Stimulated activated CD8-positive, alpha-beta memory T cell treated with anti-CD3 and anti-CD28 coated beads, Interleukin-12 subunit alpha, Interleukin-12 subunit beta, amount 100 ng/mL, for 24 hours (primary cell): ENCODE data around the gene ZFAND3.

Experiments
- DNase-seq: peaks from one replicate; pipeline ENCODE4 v3.0.0-alpha.2; 2020; ENCODE audit errors: extremely low read depth

Gene ZFAND3

DNA sequence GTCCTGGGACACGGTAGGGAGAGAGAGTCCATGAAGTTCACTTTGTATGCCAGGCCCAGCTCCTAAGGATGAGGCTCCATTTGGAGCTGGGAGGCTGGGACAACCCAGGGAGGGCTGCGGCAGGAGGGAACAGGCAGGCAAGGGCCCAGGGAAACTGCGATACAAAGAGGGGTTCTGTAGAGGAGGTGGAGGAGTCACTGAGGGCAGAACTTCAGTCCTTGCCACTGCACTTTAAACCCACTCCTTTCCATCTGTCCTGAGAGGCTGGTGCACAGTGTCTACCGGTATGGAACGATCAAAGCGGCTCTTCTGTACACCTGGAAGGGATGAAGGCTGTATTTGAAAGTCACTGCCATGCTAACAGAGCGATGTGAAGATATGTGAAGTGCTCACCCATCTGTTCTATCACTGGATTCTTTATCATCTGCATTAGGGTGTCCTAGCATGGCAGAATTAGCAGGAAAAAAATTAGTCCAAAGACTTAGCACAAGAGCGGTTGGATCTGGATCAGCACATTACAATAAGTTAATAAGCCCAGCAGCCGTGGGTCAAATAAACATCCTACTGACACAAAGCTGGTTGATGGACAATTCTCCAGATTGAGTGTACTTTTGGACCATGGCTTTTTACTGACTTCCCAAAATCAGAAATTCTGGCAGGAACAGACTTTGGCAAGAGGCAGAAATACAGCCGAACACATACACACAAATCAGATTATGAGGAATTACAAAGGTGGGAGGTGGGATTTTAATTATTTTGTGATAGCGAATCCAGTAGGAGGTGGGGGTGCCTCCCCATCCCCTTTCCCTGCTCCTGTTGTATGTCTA lies 20.9 kb upstream of the ZFAND3 start:
- DNase-seq = no peak

DNA sequence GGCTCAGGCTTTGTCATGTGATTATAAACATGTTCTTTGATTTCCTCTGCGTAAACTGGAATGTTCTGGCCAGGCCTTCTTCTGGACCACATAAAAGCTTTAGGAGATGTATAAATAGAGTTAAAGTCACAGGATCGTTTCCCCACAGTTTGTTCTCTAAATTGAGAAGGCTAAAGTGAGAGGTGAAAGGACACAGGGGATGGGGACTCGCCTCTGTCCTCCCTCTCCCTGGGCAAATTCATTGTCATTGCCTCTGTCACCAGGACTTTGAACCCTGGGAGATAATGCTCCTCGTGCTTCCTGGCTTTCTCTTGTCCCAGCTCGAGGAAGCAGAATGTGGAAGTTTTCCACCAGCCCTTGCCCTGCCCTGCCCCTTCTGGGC lies 20.3 kb upstream of the ZFAND3 start:
- DNase-seq = no peak

DNA sequence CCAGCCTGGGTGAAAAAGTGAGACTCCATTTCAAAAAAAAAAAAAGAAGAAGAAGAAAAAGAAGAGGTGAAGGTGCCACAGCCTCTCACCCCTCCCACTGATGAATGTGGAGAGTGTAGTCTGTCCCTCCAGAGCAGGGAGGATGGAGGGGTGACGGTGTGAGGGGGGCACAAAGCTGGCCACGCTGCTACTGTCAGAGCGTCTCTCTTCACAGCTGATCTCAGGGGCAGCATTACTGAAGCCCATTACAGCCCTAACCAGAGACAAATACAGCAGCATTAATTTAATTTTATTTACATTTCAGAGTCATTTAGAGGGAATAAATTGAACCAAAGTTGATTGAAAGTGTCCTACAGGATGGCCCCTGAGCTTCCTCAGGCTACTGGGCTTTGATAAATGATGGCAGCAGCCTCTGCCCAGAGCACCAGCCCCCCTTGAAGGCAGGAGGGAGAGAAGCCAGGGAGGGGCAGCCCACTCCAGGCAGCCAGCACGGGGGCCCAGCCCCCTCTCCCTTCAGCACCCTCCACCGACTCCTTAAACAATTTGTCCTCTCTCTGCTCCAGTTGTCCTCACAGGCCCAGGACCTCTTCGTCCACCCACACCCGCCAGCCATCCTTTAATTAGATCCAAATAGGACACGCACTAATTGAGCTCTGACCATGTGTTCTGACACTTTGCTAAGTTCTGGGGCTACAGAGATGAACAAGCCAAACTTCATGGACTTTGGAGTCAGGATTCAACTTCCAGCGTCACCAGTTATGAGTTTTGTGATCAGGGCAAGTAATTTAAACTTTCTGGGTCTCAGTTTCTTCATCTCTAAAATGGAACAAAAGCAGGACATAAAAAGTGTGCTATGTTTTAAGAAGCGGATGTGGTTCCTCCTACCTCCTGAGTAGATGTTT lies 18.6 kb upstream of the ZFAND3 start:
- no peak for DNase-seq

- no peak for DNase-seq
Measured at GRCh38 chr6:37801605-37801940, 18.0 kb upstream of the ZFAND3 start.

DNA sequence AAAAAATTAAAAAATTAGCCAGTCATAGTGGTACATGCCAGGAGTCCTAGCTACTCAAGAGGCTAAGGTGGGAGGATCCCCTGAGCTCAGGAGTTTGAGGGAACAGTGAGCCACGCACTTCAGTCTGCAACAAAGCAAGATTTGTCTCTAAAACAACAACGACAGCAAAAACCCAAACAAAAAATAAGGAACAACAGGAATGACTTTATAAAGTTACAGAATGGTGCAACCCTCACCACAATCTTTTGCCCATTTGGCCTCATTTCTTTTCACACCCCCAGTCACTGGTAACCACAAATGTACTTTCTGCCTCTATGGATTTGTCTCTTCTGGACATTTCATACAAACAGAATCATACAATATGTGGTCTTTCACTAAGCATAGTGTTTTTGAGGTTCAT lies 16.7 kb upstream of the ZFAND3 start:
- DNase-seq = no peak

GRCh38 chr6:37804586-37804985 lies 14.9 kb upstream of the ZFAND3 start:
- DNase-seq = no peak

GRCh38 chr6:37806213-37806612 lies 13.3 kb upstream of the ZFAND3 start:
- no peak for DNase-seq

- DNase-seq = no peak
Measured at GRCh38 chr6:37807656-37808055, 11.9 kb upstream of the ZFAND3 start.

DNA sequence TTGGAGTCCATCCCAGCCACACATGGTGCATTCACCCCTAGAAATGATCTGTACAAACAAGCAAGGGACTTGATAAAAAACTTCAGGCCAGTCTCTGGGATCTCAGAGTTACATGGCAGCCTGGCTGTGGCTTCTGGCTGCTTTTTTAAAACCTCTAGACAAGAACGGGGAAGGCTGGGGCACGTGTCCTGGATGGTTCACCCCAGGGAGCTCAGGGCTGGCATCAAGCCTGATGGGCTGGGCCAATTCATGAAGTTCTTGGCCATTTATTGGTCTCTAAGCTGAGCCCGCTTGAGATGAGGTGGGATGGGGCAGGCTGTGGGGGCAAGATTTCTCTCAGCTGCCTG lies 10.4 kb upstream of the ZFAND3 start:
- DNase-seq = no peak

DNA sequence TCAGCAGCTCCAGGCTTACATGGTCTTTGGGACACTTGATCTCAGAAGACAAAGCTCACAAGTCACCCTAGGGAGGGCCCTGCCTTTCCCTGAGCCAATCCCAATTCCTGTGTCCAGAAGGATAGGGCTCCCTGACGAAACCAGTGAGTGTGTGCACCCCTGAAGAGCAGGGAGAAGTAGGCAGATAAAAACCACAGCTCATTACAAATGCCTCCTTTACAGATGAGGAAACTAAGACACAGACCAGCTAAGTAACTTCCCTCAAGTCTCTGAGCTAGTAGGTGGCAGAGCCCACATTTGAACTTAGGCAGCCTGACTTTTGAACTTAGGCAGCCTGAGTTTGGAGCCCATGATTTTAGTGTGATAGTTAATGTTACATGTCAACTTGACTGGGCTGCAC lies 6.7 kb upstream of the ZFAND3 start:
- no peak for DNase-seq

DNA sequence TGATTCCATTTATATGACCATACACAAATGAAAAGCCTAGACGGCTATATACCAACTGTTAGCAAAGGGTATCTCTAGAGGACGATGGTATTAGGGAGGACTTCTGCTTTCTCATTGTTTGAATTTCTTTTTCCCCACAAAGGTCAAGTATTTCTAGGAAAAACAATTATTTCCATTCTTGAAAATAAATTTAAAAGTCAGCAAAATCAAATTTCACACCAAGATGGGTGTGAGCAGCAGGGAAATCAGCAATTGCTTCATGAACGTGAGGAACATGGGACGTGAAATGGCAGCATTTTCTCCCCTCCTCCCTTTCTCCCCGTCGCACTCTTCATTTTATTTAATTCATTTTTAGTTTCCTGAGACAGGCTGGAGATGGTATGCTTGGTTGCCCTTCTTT lies 5.2 kb upstream of the ZFAND3 start:
- no peak for DNase-seq

DNA sequence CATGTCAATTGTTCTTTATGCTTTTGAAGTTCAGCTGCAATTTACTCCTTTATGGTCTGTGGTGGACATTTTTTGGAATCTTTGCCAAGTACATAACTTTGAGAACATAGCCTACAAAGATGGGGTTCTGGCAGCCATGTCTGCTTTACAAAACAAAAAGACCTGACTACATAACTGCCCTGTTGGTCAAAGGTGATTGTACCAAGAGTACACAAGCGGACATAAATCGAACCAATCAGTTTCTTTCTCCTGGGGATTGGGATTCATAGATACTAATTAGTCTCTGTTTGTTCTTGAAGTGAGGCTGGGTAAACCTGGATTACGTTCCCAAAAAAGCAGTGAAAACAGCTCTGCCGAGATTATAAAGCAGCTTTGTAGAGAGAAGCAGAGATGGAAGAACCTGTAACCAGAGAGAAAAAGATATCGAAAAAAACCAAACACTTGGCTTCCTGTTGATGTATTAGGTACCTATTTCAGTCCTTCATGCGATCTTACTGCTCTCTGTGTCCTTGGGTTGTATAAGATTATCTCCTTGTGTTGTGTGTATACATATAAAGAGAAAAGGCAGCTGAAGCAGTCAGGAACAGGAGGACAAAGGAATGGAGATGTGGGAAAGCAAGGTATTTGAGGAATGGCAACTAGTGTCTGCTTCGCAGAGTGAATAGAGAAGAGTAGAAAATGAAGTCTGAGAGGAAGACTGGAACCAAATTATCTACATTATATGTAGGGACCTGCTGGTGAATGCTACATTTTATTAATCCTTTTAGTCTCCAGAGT lies 2.7 kb upstream of the ZFAND3 start:
- no peak for DNase-seq

DNA sequence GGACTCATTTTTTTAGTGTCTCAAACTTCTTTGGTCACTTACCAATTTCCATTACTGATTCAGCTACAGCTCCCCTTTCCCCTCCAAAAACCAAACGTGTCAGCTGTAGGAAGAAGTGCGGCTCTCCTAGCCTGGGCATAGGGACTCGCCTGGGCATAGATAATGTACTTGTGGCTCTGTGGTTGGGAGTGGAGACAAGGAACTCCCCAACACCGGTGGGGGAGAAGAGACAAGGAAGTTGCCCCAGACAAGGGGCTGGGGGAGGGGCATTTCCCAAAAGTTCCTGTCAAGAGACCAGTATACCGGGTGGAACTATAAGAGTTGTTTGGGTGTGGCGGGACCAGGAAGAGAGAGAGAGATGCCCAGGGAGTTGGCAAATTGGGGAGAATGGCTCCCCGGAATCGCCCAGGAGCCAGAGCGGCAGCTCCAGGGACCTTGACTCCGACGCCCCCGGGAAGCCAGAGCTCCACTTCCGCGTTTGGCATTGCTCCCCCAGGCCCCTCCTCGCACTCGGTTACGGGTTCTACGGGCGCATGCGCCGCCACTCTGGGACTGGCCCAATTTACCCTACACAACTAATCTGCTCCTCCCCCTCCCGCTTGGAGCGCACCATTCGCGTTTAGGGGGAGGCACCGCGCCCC lies 871 bp upstream of the ZFAND3 start:
- DNase-seq = peak; percentile 80

DNA sequence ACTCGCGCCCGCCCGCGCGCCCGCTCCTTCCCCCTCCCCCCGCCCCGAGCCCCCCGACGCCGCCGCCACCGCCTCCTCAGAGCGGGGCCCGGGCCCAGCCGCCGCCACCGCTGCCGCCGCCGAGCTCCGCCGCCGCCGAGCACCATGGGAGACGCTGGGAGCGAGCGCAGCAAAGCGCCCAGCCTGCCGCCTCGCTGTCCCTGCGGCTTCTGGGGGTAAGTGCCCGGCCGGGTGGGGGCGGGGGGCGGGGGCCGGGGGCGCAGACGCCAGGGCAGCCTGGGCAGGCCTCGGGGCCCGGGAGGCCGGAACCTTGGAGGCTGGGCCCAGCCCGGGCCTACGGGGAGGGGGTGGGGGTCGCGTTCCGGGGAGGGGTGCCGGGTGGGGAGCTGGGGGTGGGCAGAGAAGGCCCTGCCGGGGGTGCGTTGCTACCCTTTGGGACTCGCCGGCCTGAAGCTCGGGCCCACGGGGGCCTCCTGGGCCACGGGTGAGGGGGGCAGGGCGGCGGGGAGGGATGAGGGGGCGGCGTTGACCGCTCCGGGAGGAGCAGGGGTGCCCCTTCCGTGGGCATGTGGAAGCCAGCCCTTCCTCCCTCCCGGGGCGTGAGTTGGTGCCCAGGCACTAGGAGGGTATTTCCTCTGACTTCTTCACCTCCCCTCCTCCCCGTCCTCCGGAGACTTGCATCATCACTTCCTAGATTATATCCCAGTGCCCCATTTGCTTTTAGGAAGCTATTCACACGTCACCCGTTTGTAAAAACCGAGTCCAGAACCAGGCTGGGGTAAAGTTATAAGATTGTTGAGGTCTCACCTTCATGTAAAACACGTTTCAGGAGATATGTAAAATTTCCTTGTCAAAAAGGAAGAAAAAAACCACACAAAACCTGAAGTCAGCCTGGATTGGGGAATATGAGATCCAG lies 533 bp downstream of the ZFAND3 start:
- DNase-seq = no peak

DNA sequence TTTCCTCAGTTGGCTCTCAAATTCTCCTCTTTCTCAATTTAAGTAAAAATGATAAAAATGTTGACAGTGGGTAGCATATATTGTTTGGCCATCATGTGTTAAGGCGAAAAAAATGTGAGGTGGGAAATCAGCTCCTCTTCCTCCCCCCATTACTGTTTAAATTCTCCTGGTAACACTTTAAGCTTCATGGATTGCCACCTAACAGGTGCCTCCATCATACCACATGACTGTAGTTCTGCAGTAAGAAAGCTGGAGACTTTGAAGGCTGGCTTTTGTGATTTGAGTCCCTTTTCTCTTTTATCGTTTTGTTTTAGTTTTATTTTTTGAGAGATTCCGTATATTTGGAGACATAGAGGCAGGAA lies 1.2 kb downstream of the ZFAND3 start:
- DNase-seq = no peak

DNA sequence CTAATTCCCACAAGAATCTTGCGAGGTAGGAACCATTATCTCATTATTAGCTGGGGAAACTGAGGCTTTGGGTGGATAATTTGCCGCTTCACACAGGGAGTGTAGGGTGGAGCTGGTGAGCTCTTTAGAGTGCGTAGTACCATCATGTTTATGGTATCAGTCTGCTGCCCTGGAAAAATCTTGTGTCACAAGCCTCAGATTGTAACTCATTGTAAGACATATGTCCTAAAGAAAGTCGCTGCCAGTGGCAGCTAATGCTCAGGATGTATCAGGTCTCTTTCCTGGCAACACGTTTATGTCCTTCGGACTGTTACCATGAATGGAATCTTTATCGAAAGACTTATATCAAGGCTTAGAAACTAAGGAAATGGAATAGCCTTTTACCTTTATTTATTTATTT lies 1.9 kb downstream of the ZFAND3 start:
- DNase-seq = no peak

- DNase-seq = no peak
Measured at GRCh38 chr6:37822851-37823682, 3.5 kb downstream of the ZFAND3 start.

GRCh38 chr6:37824170-37824569 lies 4.6 kb downstream of the ZFAND3 start:
- no peak for DNase-seq

- no peak for DNase-seq
Measured at GRCh38 chr6:37826188-37826587, 6.7 kb downstream of the ZFAND3 start.

- no peak for DNase-seq
Measured at GRCh38 chr6:37826993-37827392, 7.5 kb downstream of the ZFAND3 start.
